B cell (primary cell): ENCODE data around the gene IGSF22. TPM values are rescaled to one million over a fixed set of nuclear protein-coding genes. Genes with fewer than 3 reads are reported as not detected.

Source experiments
- ATAC-seq: fragments of 200-7000 bp; cut with Tn5 transposase; one replicate; pipeline ENCODE4 v1.10.0; 2021; ENCODE audit warnings: low read depth, mild to moderate bottlenecking, moderate number of reproducible peaks, moderate library complexity
- CTCF ChIA-PET: fragments of 350-600 bp; sonication (Branson Sonifier 250); formaldehyde crosslinking; loops from one replicate; lab custom pipeline; 2021; ENCODE audit warnings: antibody characterized with exemption, inconsistent platforms; lab: Charles Lee
- POLR2A ChIA-PET: fragments of 350-600 bp; sonication (Branson Sonifier 250); formaldehyde crosslinking; loops from one replicate; lab custom pipeline; 2021; ENCODE audit warnings: antibody characterized with exemption; lab: Charles Lee
- DNase-seq: peaks from one replicate; pipeline ENCODE4 v3.0.0; 2013
- H2AFZ ChIP-seq: 2 replicates; pipeline ENCODE4 v1.6.1; 2012; ENCODE audit warnings: mild to moderate bottlenecking, low read depth, low read length; ENCODE audit not compliant: insufficient read depth, poor library complexity, severe bottlenecking
- H3K27ac ChIP-seq, 2 donors: 1 replicate in 1 of 2; 2 replicates in 1 of 2; pipeline ENCODE4 v1.5.1; 2012 to 2013; ENCODE audit warnings: low read length in 2 of 2, mild to moderate bottlenecking in 2 of 2, moderate library complexity in 1 of 2
- H3K27me3 ChIP-seq, 4 experiments: fragments of 200-600 bp in 1 of 4; sonication (generic) in 1 of 4; replicated peaks in 1 of 4; 1 replicate in 2 of 4; 2 replicates in 2 of 4; pipeline versions ENCODE4 v1.6.1 to v1.7.0; 2013 to 2016; ENCODE audit warnings: low read length in 3 of 4, mild to moderate bottlenecking in 2 of 4, mixed read lengths in 1 of 4, moderate library complexity in 1 of 4; ENCODE audit not compliant: insufficient read depth in 4 of 4, control insufficient read depth in 3 of 4; ENCODE audit errors: control extremely low read depth in 1 of 4
- H3K36me3 ChIP-seq, 2 experiments: replicated peaks in 1 of 2; 1 replicate in 1 of 2; 2 replicates in 1 of 2; pipeline versions ENCODE4 v1.6.1 to v1.7.1; 2013; ENCODE audit warnings: low read length in 1 of 2; ENCODE audit not compliant: insufficient read depth in 2 of 2, control insufficient read depth in 1 of 2; ENCODE audit errors: control extremely low read depth in 1 of 2, extremely low read depth in 1 of 2
- H3K4me1 ChIP-seq, 2 donors: fragments of 200-600 bp in 1 of 2; sonication (generic) in 1 of 2; 1 replicate in 1 of 2; 2 replicates in 1 of 2; pipeline versions ENCODE4 v1.5.1 to v1.6.1; 2013 to 2017; ENCODE audit warnings: low read length in 2 of 2; ENCODE audit not compliant: control insufficient read depth in 2 of 2, insufficient read depth in 2 of 2
- H3K4me2 ChIP-seq: replicated peaks from 2 replicates; pipeline ENCODE3; 2012; ENCODE audit warnings: mild to moderate bottlenecking, low read depth, low read length; ENCODE audit not compliant: poor library complexity, severe bottlenecking
- H3K4me3 ChIP-seq, 5 experiments: fragments of 200-600 bp in 1 of 5; sonication (generic) in 1 of 5; 1 replicate in 3 of 5; 2 replicates in 2 of 5; pipeline versions ENCODE4 v1.5.1 to v1.7.0; 2011 to 2016; ENCODE audit warnings: low read length in 4 of 5, mild to moderate bottlenecking in 4 of 5, low read depth in 2 of 5, control low read depth in 1 of 5, moderate library complexity in 1 of 5; ENCODE audit not compliant: insufficient read depth in 1 of 5; ENCODE audit errors: control extremely low read depth in 1 of 5, extremely low read depth in 1 of 5
- H3K79me2 ChIP-seq: fragments of 200-600 bp; sonication (generic); one replicate; pipeline ENCODE4 v1.6.0; 2016; ENCODE audit warnings: low read length; ENCODE audit not compliant: control insufficient read depth, insufficient read depth
- H3K9ac ChIP-seq: fragments of 200-600 bp; sonication (generic); 2 replicates; pipeline ENCODE4 v1.6.1; 2017; ENCODE audit warnings: mild to moderate bottlenecking, low read length, moderate library complexity
- H3K9me3 ChIP-seq, 3 donors: one replicate each; pipeline versions ENCODE4 v1.6.1 to v1.7.1; 2013; ENCODE audit warnings: low read length in 2 of 3; ENCODE audit not compliant: control insufficient read depth in 2 of 3, insufficient read depth in 1 of 3; ENCODE audit errors: control extremely low read depth in 1 of 3
- H4K20me1 ChIP-seq: 2 replicates; pipeline ENCODE4 v1.6.0; 2012; ENCODE audit warnings: mild to moderate bottlenecking, low read length; ENCODE audit not compliant: insufficient read depth, control insufficient read depth, poor library complexity, severe bottlenecking
- H3K27ac Mint-ChIP-seq: one replicate; pipeline ENCODE4 v1.8.0; 2021; ENCODE audit warnings: mixed read lengths
- H3K27me3 Mint-ChIP-seq: one replicate; pipeline ENCODE4 v1.8.0; 2021; ENCODE audit warnings: mixed read lengths
- H3K4me1 Mint-ChIP-seq: one replicate; pipeline ENCODE4 v1.8.0; 2021; ENCODE audit warnings: mixed read lengths
- H3K4me3 Mint-ChIP-seq: one replicate; pipeline ENCODE4 v1.8.0; 2021; ENCODE audit warnings: mixed read lengths
- H3K9me3 Mint-ChIP-seq: one replicate; pipeline ENCODE4 v1.8.0; 2022; ENCODE audit warnings: mixed read lengths; ENCODE audit not compliant: insufficient read depth
- EZH2 ChIP-seq: IDR thresholded peaks from 2 replicates; pipeline ENCODE4 v1.6.1; 2012; ENCODE audit warnings: borderline replicate concordance, low read depth, mild to moderate bottlenecking, moderate library complexity, low read length; ENCODE audit not compliant: insufficient read depth, poor library complexity, severe bottlenecking
- WGBS: methylation state at CpG from one replicate; pipeline ENCODE4 v1.1.5; 2013; ENCODE audit warnings: missing lambda C conversion rate; ENCODE audit not compliant: insufficient coverage; 5-methylcytosine and 5-hydroxymethylcytosine counted together
- intact Hi-C: fragments of 100-400 bp; cut with micrococcal nuclease; formaldehyde crosslinking; loops from one replicate; pipeline ENCODE4 v1.10.0; 2022
- polyA plus RNA-seq: library from polyadenylated mRNA; depleted of rRNA; stranded (reverse); fragments of >200 nt; gene quantifications from 2 replicates; pipeline ENCODE4 v1.2.3, GENCODE V29; 2012
- total RNA-seq, 2 donors: library from RNA; stranded (reverse); fragments of 120-200 nt in 1 of 2; gene quantifications; 1 replicate in 1 of 2; 2 replicates in 1 of 2; pipeline versions ENCODE4 v1.2.3 to v1.2.4, GENCODE V29; 2013 to 2022
- TF ChIP-seq, protein P1 (sequence below): fragments of 200-600 bp; IDR thresholded peaks from one replicate; pipeline ENCODE4 v1.8.0; 2022; ENCODE audit warnings: antibody characterized with exemption, mild to moderate bottlenecking

Gene IGSF22
- total and polyA plus RNA-seq, 2 donors (not counting 1 experiment from before 2014, with no cell fraction given) = 0.91 to 2.6 TPM

DNA sequence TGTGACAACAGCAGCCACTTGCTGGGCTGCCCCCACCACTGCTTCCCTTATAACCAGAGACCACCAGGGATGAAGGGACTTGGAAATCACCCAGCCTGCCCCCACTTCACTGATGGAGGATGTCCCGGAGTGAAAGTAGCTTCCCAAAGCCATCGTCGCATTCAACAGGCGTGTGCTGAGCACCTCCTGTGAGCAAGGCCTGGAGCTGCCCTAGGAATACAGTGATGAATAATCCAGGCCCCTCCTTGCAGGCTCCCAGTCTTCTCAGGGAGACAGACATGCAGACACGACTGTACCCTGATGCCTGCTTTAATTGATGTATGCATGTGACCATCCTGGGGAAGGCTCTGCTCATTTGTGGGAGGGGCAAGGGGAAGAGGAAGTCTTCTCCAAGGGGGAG is 43.0 kb upstream of the IGSF22 start:
- H2AFZ ChIP-seq = no peak overlapping the region
- DNase-seq (no peak), ATAC-seq (no peak)
- ChIA-PET POLR2A (no interaction called here), CTCF (interaction anchor here (1.9 kb wide), 1 partner anchor 11 kb away, joined by 7 read pairs; no protein-coding TSS in a partner anchor)
- Mint-ChIP-seq H3K4me3 (no peak overlapping the region), H3K9me3 (no peaks in the 10 kb centered on the region), H3K27ac (no peak overlapping the region), H3K4me1 (peaks cover 5% of the 10 kb centered on the region), H3K27me3 (peaks cover 32% of the 10 kb centered on the region)
- peaks cover 0 to 5% (median 0%) of the 10 kb centered on the region in 4 experiments for H3K27me3 ChIP-seq
- no peaks in the 10 kb centered on the region for H3K9me3 ChIP-seq
- no peaks in the 10 kb centered on the region for H3K79me2 ChIP-seq
- no peak overlapping the region for H3K4me2 ChIP-seq
- 90% methylated on average over 5 of the region's 5 CpGs for WGBS
- no peak overlapping the region for H3K9ac ChIP-seq
- H4K20me1 ChIP-seq = no peaks in the 10 kb centered on the region
- intact Hi-C loops = no loop called here
- H3K4me1 ChIP-seq = no peaks in the 10 kb centered on the region
- H3K36me3 ChIP-seq = no peaks in the 10 kb centered on the region
- no peak overlapping the region for H3K4me3 ChIP-seq
- TF ChIP-seq, protein P1, sequence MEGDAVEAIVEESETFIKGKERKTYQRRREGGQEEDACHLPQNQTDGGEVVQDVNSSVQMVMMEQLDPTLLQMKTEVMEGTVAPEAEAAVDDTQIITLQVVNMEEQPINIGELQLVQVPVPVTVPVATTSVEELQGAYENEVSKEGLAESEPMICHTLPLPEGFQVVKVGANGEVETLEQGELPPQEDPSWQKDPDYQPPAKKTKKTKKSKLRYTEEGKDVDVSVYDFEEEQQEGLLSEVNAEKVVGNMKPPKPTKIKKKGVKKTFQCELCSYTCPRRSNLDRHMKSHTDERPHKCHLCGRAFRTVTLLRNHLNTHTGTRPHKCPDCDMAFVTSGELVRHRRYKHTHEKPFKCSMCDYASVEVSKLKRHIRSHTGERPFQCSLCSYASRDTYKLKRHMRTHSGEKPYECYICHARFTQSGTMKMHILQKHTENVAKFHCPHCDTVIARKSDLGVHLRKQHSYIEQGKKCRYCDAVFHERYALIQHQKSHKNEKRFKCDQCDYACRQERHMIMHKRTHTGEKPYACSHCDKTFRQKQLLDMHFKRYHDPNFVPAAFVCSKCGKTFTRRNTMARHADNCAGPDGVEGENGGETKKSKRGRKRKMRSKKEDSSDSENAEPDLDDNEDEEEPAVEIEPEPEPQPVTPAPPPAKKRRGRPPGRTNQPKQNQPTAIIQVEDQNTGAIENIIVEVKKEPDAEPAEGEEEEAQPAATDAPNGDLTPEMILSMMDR = no peak
- TF ChIP-seq EZH2 = no peak
- H3K27ac ChIP-seq = no peak overlapping the region

DNA sequence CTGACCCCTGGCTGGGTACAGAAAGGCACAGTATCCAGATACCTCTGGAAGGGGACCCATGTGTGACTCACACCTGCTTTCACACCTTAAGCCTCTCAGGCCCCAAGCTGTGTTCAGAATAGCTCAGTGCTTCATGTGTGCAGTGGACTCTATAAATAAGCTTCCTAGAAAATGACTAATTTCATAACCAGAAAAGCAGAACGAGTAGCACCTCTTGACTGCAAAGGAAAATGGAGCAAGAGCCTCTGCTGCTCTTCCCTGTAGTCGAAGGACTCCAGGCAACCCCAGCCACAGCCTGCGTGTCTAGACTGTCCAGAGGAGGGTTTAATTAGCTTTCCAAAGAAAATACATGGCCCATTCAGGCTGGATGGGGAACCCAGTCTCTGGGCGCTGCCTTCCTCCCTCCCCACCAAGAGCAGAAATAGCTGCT is 42.5 kb upstream of the IGSF22 start:
- ATAC-seq = no peak

More for the DNA sequence above, 42.5 kb upstream of the IGSF22 start:
- no peaks in the 10 kb centered on the region for H3K9me3 Mint-ChIP-seq
- H3K4me1 Mint-ChIP-seq = peaks cover 5% of the 10 kb centered on the region
- peaks cover 0 to 5% (median 0%) of the 10 kb centered on the region in 4 experiments for H3K27me3 ChIP-seq
- H2AFZ ChIP-seq = no peak overlapping the region
- H3K4me2 ChIP-seq = no peak overlapping the region
- H4K20me1 ChIP-seq = no peaks in the 10 kb centered on the region
- intact Hi-C loops = no loop called here
- no peak overlapping the region for H3K27ac Mint-ChIP-seq
- no peak overlapping the region for H3K4me3 ChIP-seq
- H3K4me3 Mint-ChIP-seq = no peak overlapping the region
- POLR2A ChIA-PET = no interaction called here
- no peaks in the 10 kb centered on the region for H3K79me2 ChIP-seq
- DNase-seq = no peak
- no peak overlapping the region for H3K27ac ChIP-seq
- TF ChIP-seq, protein P1 = no peak
- TF ChIP-seq EZH2 = no peak
- no peaks in the 10 kb centered on the region for H3K4me1 ChIP-seq
- H3K9ac ChIP-seq = no peak overlapping the region
- 61% methylated on average over 4 of the region's 4 CpGs for WGBS
- peaks cover 29% of the 10 kb centered on the region for H3K27me3 Mint-ChIP-seq
- no peaks in the 10 kb centered on the region for H3K9me3 ChIP-seq
- no peaks in the 10 kb centered on the region for H3K36me3 ChIP-seq
- CTCF ChIA-PET = interaction anchor here (1.3 to 1.9 kb wide), 3 partner anchors 10 to 653 kb away, joined by 3 to 7 read pairs (median 6); no protein-coding TSS in a partner anchor
